ENCODE data around the gene CRYZL1.

GRCh38 chr21:33662046-33662445 lies 20.5 kb upstream of the CRYZL1 start:
- TF ChIP-seq CTCF (IDR thresholded peaks at IDR 0.05): no peak
- no peak for TF ChIP-seq POLR2A (IDR thresholded peaks at IDR 0.05)
